Measurements from ENCODE around the gene PLEKHN1.
A peak's percentile ranks its signal among the peaks of the same experiment; 100 is the strongest.

Gene PLEKHN1

DNA sequence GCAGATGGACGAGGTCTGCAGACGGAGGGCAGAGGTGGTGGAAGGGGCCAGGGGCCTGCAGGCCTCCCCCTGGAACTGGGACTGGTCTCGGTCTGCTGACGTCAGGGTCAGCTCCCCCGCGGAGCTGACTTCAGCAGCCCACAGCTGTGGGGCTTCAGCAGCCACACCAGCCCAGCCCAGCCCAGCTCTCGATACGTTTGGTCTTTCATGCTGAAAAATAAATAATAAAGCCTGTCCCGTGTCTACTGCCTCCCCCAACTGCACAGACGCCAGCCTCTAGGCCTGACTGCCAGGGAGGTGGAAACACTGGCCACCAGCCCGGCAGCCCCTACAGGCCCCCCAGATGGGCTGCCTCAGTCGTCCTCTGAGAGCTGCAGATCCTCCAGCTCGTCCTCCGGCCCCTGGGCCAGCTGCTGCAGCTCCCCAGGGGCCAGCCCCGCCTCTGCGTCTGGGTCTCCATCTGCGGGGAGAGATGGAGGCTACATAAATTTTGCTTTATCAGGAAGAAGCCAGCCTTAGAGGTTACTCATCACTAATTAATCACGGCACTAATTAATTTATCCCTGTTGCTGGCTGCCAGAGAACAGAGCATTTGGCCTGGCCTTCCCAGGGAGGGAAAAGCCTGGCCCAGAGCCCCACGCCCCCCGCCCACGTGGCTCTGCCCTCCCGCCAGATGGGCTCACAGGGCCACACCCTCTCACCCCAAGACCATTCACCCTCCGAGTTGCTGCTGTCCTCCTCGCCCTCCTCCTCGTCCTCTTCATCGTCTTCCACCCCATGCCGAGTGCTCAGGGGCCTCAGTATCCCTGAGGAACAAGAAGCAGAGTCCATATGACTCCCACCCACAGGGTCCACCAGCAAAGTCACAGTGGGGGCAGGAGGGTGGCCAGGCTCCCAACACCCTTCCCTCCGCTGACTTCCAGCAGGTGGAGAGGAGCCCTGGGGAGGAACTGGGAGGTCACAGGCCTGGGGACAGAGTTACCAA lies 21.6 kb upstream of the PLEKHN1 start (continued):
- TF ChIP-seq ZNF266 (tag by site-specific recombination; IDR thresholded peaks at IDR 0.05; ENCODE audit: low read depth) (no peak), SCRT1 (tag by site-specific recombination; IDR thresholded peaks at IDR 0.05; ENCODE audit: borderline replicate concordance) (no peak), ZNF600 (tag by site-specific recombination; IDR thresholded peaks at IDR 0.05) (peak; percentile 35; the same call in 1 of the 2 replicates), MEIS1 (CRISPR knock-in tag; IDR thresholded peaks at IDR 0.05; ENCODE audit: borderline replicate concordance) (no peak), ZNF521 (tag by site-specific recombination; IDR thresholded peaks at IDR 0.05) (no peak), ZNF202 (tag by site-specific recombination; IDR thresholded peaks at IDR 0.05; ENCODE audit: borderline replicate concordance) (no peak), ZNF529 (tag by site-specific recombination; IDR thresholded peaks at IDR 0.05; ENCODE audit: insufficient replicate concordance) (no peak), ZNF138 (tag by site-specific recombination; IDR thresholded peaks at IDR 0.05; ENCODE audit: borderline replicate concordance) (no peak), ZNF174 (tag by site-specific recombination; IDR thresholded peaks at IDR 0.05) (no peak), ZNF140 (tag by site-specific recombination; IDR thresholded peaks at IDR 0.05) (no peak), ZBTB7A (tag by site-specific recombination; IDR thresholded peaks at IDR 0.05; ENCODE audit: low read depth) (peak; percentile 58; the same call in 1 of the 2 replicates), WT1 (tag by site-specific recombination; IDR thresholded peaks at IDR 0.05) (no peak), ZNF114 (tag by site-specific recombination; IDR thresholded peaks at IDR 0.05) (no peak), ZNF555 (tag by site-specific recombination; conservative IDR thresholded peaks at IDR 0.05) (no peak), ZNF623 (tag by site-specific recombination; IDR thresholded peaks at IDR 0.05) (no peak), ZNF221 (tag by site-specific recombination; IDR thresholded peaks at IDR 0.05; ENCODE audit: borderline replicate concordance) (no peak), ZNF76 (tag by site-specific recombination; IDR thresholded peaks at IDR 0.05; ENCODE audit: borderline replicate concordance, low read depth) (no peak)
- TF ChIP-seq, protein P1, sequence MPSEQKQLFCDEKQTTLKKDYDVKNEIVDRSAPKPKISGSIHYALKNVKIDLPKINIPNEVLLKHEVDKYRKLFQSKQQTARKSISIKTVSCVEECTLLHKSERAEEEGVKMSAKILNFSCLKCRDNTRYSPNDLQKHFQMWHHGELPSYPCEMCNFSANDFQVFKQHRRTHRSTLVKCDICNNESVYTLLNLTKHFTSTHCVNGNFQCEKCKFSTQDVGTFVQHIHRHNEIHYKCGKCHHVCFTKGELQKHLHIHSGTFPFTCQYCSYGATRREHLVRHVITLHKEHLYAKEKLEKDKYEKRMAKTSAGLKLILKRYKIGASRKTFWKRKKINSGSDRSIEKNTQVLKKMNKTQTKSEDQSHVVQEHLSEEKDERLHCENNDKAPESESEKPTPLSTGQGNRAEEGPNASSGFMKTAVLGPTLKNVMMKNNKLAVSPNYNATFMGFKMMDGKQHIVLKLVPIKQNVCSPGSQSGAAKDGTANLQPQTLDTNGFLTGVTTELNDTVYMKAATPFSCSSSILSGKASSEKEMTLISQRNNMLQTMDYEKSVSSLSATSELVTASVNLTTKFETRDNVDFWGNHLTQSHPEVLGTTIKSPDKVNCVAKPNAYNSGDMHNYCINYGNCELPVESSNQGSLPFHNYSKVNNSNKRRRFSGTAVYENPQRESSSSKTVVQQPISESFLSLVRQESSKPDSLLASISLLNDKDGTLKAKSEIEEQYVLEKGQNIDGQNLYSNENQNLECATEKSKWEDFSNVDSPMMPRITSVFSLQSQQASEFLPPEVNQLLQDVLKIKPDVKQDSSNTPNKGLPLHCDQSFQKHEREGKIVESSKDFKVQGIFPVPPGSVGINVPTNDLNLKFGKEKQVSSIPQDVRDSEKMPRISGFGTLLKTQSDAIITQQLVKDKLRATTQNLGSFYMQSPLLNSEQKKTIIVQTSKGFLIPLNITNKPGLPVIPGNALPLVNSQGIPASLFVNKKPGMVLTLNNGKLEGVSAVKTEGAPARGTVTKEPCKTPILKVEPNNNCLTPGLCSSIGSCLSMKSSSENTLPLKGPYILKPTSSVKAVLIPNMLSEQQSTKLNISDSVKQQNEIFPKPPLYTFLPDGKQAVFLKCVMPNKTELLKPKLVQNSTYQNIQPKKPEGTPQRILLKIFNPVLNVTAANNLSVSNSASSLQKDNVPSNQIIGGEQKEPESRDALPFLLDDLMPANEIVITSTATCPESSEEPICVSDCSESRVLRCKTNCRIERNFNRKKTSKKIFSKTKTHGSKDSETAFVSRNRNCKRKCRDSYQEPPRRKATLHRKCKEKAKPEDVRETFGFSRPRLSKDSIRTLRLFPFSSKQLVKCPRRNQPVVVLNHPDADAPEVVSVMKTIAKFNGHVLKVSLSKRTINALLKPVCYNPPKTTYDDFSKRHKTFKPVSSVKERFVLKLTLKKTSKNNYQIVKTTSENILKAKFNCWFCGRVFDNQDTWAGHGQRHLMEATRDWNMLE (tag by site-specific recombination; conservative IDR thresholded peaks at IDR 0.05; ENCODE audit: low read depth) = no peak
- TF ChIP-seq, protein P2, sequence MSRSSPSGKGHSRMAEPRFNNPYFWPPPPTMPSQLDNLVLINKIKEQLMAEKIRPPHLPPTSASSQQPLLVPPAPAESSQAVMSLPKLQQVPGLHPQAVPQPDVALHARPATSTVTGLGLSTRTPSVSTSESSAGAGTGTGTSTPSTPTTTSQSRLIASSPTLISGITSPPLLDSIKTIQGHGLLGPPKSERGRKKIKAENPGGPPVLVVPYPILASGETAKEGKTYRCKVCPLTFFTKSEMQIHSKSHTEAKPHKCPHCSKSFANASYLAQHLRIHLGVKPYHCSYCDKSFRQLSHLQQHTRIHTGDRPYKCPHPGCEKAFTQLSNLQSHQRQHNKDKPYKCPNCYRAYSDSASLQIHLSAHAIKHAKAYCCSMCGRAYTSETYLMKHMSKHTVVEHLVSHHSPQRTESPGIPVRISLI (tag by site-specific recombination; IDR thresholded peaks at IDR 0.05) = no peak

All from HEK293 (cell line).